Memory B cell (primary cell): ENCODE results near the gene C1QL3.

Experiments
- ATAC-seq: fragments of 150-1000 bp; cut with Tn5 transposase; 2 replicates; pipeline ENCODE4 v1.10.0; 2021; ENCODE audit warnings: low read depth, mild to moderate bottlenecking, moderate library complexity
- DNase-seq, 2 donors: peaks; one replicate each; pipeline ENCODE4 v3.0.0; 2022; ENCODE audit warnings: low spot score in 2 of 2
- H3K27ac Mint-ChIP-seq: one replicate; pipeline ENCODE4 v1.8.0; 2022; ENCODE audit warnings: mild to moderate bottlenecking, moderate library complexity, mixed read lengths
- H3K27me3 Mint-ChIP-seq: one replicate; pipeline ENCODE4 v1.8.0; 2022; ENCODE audit warnings: mixed read lengths
- H3K36me3 Mint-ChIP-seq: one replicate; pipeline ENCODE4 v1.8.0; 2022; ENCODE audit warnings: mild to moderate bottlenecking, mixed read lengths
- H3K4me1 Mint-ChIP-seq: one replicate; pipeline ENCODE4 v1.8.0; 2022; ENCODE audit warnings: mixed read lengths
- H3K4me3 Mint-ChIP-seq: one replicate; pipeline ENCODE4 v1.8.0; 2022; ENCODE audit warnings: mild to moderate bottlenecking, moderate library complexity, mixed read lengths
- H3K9me3 Mint-ChIP-seq: one replicate; pipeline ENCODE4 v1.8.0; 2022; ENCODE audit warnings: mixed read lengths

Gene C1QL3

GRCh38 chr10:16477757-16478156 lies 43.9 kb downstream of the C1QL3 start:
- Mint-ChIP-seq H3K4me1 (no peaks in the 10 kb centered on the region), H3K27me3 (no peaks in the 10 kb centered on the region), H3K36me3 (peaks cover 7% of the 10 kb centered on the region), H3K9me3 (no peaks in the 10 kb centered on the region), H3K4me3 (no peak overlapping the region), H3K27ac (no peak overlapping the region)
- ATAC-seq: no peak
- no peak for DNase-seq

- Mint-ChIP-seq H3K36me3 (peaks cover 17% of the 10 kb centered on the region), H3K9me3 (no peaks in the 10 kb centered on the region), H3K4me3 (no peak overlapping the region), H3K4me1 (peaks cover 8% of the 10 kb centered on the region), H3K27ac (no peak overlapping the region), H3K27me3 (no peaks in the 10 kb centered on the region)
- no peak for DNase-seq
- no peak for ATAC-seq
Observed at GRCh38 chr10:16472828-16473227, 48.9 kb downstream of the C1QL3 start.

GRCh38 chr10:16470747-16471146 lies 50.9 kb downstream of the C1QL3 start:
- Mint-ChIP-seq H3K27me3 (no peaks in the 10 kb centered on the region), H3K9me3 (no peaks in the 10 kb centered on the region), H3K36me3 (peaks cover 17% of the 10 kb centered on the region), H3K4me1 (peaks cover 8% of the 10 kb centered on the region), H3K27ac (peak overlapping the region; percentile 8), H3K4me3 (no peak overlapping the region)
- ATAC-seq (no peak), DNase-seq (no peak)

GRCh38 chr10:16466001-16466400 lies 55.7 kb downstream of the C1QL3 start:
- H3K27ac Mint-ChIP-seq: no peak overlapping the region
- peaks cover 12% of the 10 kb centered on the region for H3K4me1 Mint-ChIP-seq
- ATAC-seq (no peak), DNase-seq (no peak)
- no peaks in the 10 kb centered on the region for H3K9me3 Mint-ChIP-seq
- no peak overlapping the region for H3K4me3 Mint-ChIP-seq
- no peaks in the 10 kb centered on the region for H3K27me3 Mint-ChIP-seq
- peaks cover 29% of the 10 kb centered on the region for H3K36me3 Mint-ChIP-seq
